HepG2 (cell line): ENCODE data around the gene BABAM2. TPM values are rescaled to one million over a fixed set of nuclear protein-coding genes. Genes with fewer than 3 reads are reported as not detected.

Experiments used
- ATAC-seq: fragments of 200-7000 bp; cut with Tn5 transposase; 3 replicates; pipeline ENCODE4 v1.9.1; 2020; ENCODE audit warnings: mild to moderate bottlenecking, moderate library complexity
- BruUV-seq: library from RNA; stranded (reverse); fragments of 400-500 nt; replicated peaks from 2 replicates; lab custom pipeline; 2021; lab: Mats Ljungman, UMichigan
- CTCF ChIA-PET: fragments of 300-600 bp; formaldehyde crosslinking; extraction: SDS; loops from one replicate; lab custom pipeline; 2021; ENCODE audit warnings: low total read pairs, inconsistent platforms, low intra/inter-chr PET ratio; lab: Yijun Ruan, JAX
- POLR2A ChIA-PET: fragments of 350-600 bp; sonication (Branson Sonifier 250); formaldehyde crosslinking; loops from one replicate; lab custom pipeline; 2020; ENCODE audit warnings: antibody characterized with exemption, inconsistent platforms; lab: Yijun Ruan, JAX
- DNase-seq: peaks from one replicate; pipeline ENCODE4 v3.0.0-alpha.2; 2015; ENCODE audit warnings: low spot score
- FAIRE-seq: peaks from 3 replicates; lab custom pipeline; 2011; peaks lifted over from hg19 to GRCh38; lab: Jason Lieb, UNC
- H2AFZ ChIP-seq: one replicate; pipeline ENCODE4 v1.6.1; 2011; ENCODE audit warnings: low read length, inconsistent platforms
- H3K27ac ChIP-seq: fragments of 300-600 bp; 3 replicates; pipeline ENCODE4 v1.8.0; 2011; ENCODE audit warnings: mixed run types, mild to moderate bottlenecking, mixed read lengths, low read length, inconsistent platforms; ENCODE audit not compliant: insufficient read depth; ENCODE audit errors: extremely low read length
- H3K27me3 ChIP-seq, 2 experiments: fragments of 200-600 bp in 1 of 2; 2 replicates in 1 of 2; 3 replicates in 1 of 2; pipeline versions ENCODE4 v1.6.0 to v1.8.0; 2011; ENCODE audit warnings: low read length in 2 of 2, mild to moderate bottlenecking in 2 of 2, moderate library complexity in 2 of 2, inconsistent platforms in 1 of 2; ENCODE audit not compliant: insufficient read depth in 2 of 2, control insufficient read depth in 1 of 2
- H3K36me3 ChIP-seq, 2 experiments: fragments of 200-600 bp in 1 of 2; replicated peaks in 1 of 2; 2 replicates in 1 of 2; 3 replicates in 1 of 2; pipeline versions ENCODE4 v1.5.1 to v1.8.0; 2011; ENCODE audit warnings: low read length in 2 of 2, inconsistent platforms in 1 of 2; ENCODE audit not compliant: insufficient read depth in 2 of 2, control insufficient read depth in 1 of 2
- H3K4me1 ChIP-seq: 2 replicates; pipeline ENCODE4 v1.5.1; 2012; ENCODE audit warnings: low read length, inconsistent platforms; ENCODE audit not compliant: insufficient read depth
- H3K4me2 ChIP-seq: 2 replicates; pipeline ENCODE4 v1.6.0; 2011; ENCODE audit warnings: low read depth, low read length, inconsistent platforms
- H3K4me3 ChIP-seq, 3 experiments: fragments of 200-600 bp in 1 of 3; sonication (generic), shearing (Covaris generic) in 1 of 3; replicated peaks in 1 of 3; 2 replicates each; pipeline ENCODE4 v1.5.1; 2011 to 2016; ENCODE audit warnings: low read length in 3 of 3, inconsistent platforms in 2 of 3, low read depth in 2 of 3, mild to moderate bottlenecking in 2 of 3, control low read depth in 1 of 3, mixed read lengths in 1 of 3; ENCODE audit not compliant: insufficient read depth in 1 of 3
- H3K79me2 ChIP-seq: one replicate; pipeline ENCODE4 v1.6.1; 2011; ENCODE audit warnings: low read length, inconsistent platforms; ENCODE audit not compliant: insufficient read depth
- H3K9ac ChIP-seq: 2 replicates; pipeline ENCODE4 v1.6.0; 2011; ENCODE audit warnings: mild to moderate bottlenecking, low read depth, low read length, inconsistent platforms; ENCODE audit not compliant: insufficient read depth
- H3K9me3 ChIP-seq: 2 replicates; pipeline ENCODE4 v1.5.1; 2012; ENCODE audit warnings: mild to moderate bottlenecking, low read length
- H4K20me1 ChIP-seq: 2 replicates; pipeline ENCODE4 v1.6.0; 2011; ENCODE audit warnings: inconsistent platforms, mild to moderate bottlenecking, low read length, moderate library complexity; ENCODE audit not compliant: insufficient read depth
- AFF4 ChIP-seq: sonication (generic); formaldehyde crosslinking; IDR thresholded peaks from 2 replicates; pipeline ENCODE4 v1.4.0; 2020; ENCODE audit warnings: missing genetic modification reagents
- CEBPZ ChIP-seq: IDR thresholded peaks from 2 replicates; pipeline ENCODE4 v1.6.1; 2012; ENCODE audit warnings: low read length, improper control_type of control experiment
- ESRRA ChIP-seq: sonication (generic); formaldehyde crosslinking; IDR thresholded peaks from 2 replicates; pipeline ENCODE4 v1.5.1; 2020; ENCODE audit warnings: mild to moderate bottlenecking, low read depth, missing genetic modification reagents
- FLYWCH1 ChIP-seq: sonication (generic); formaldehyde crosslinking; IDR thresholded peaks from 2 replicates; pipeline ENCODE4 v1.8.1; 2023; ENCODE audit warnings: mild to moderate bottlenecking, missing genetic modification reagents
- FOXK1 ChIP-seq: sonication (generic); formaldehyde crosslinking; IDR thresholded peaks from 2 replicates; pipeline ENCODE4 v1.4.0; 2020; ENCODE audit warnings: low read depth, missing genetic modification reagents, borderline replicate concordance
- GLI4 ChIP-seq: sonication (generic); formaldehyde crosslinking; IDR thresholded peaks from 2 replicates; pipeline ENCODE4 v1.5.1; 2020; ENCODE audit warnings: missing genetic modification reagents, mild to moderate bottlenecking, moderate library complexity, borderline replicate concordance
- HOXA3 ChIP-seq: sonication (generic); formaldehyde crosslinking; IDR thresholded peaks from 2 replicates; pipeline ENCODE4 v1.5.0; 2020; ENCODE audit warnings: missing genetic modification reagents
- NRL ChIP-seq: sonication (generic); formaldehyde crosslinking; IDR thresholded peaks from 2 replicates; pipeline ENCODE4 v1.5.0; 2020; ENCODE audit warnings: missing genetic modification reagents, mild to moderate bottlenecking, moderate library complexity, borderline replicate concordance
- RAD21 ChIP-seq: fragments of 450-650 bp; formaldehyde crosslinking; IDR thresholded peaks from 2 replicates; pipeline ENCODE4 v1.5.0; 2020; ENCODE audit warnings: mild to moderate bottlenecking
- SRSF1 ChIP-seq: fragments of 200-400 bp; formaldehyde crosslinking; optimal IDR thresholded peaks from 2 replicates; pipeline ENCODE3; 2017; ENCODE audit warnings: mild to moderate bottlenecking, low read depth, low read length, moderate library complexity
- ZNF510 ChIP-seq: sonication (generic); formaldehyde crosslinking; IDR thresholded peaks from 2 replicates; pipeline ENCODE4 v1.4.0; 2020; ENCODE audit warnings: low read depth, mild to moderate bottlenecking, missing genetic modification reagents
- ZNF607 ChIP-seq: sonication (generic); formaldehyde crosslinking; IDR thresholded peaks from 2 replicates; pipeline ENCODE4 v1.5.1; 2020; ENCODE audit warnings: missing genetic modification reagents, mild to moderate bottlenecking, borderline replicate concordance
- ZNF749 ChIP-seq: sonication (generic); formaldehyde crosslinking; IDR thresholded peaks from 2 replicates; pipeline ENCODE4 v1.8.0; 2022; ENCODE audit warnings: mild to moderate bottlenecking, missing genetic modification reagents, moderate library complexity, borderline replicate concordance
- ZSCAN30 ChIP-seq: sonication (generic); formaldehyde crosslinking; IDR thresholded peaks from 2 replicates; pipeline ENCODE4 v1.5.0; 2020; ENCODE audit warnings: mild to moderate bottlenecking, missing genetic modification reagents
- WGBS: methylation state at CpG from one replicate; pipeline ENCODE4 v1.1.6; 2017; ENCODE audit warnings: low lambda C conversion rate; 5-methylcytosine and 5-hydroxymethylcytosine counted together
- in situ Hi-C: cut with HindIII; loops from 2 replicates; pipeline ENCODE4 v1.10.0; 2017; ENCODE audit warnings: low pct_unique_long_range_greater_than_20kb; ENCODE audit not compliant: extremely low pct_ligation_motif_present
- intact Hi-C: fragments of 100-400 bp; cut with micrococcal nuclease; formaldehyde crosslinking; loops from one replicate; pipeline ENCODE4 v1.10.0; 2022; ENCODE audit not compliant: unreplicated experiment
- polyA plus RNA-seq, 8 experiments: library from polyadenylated mRNA; depleted of rRNA in 3 of 8; stranded (reverse) in 7 of 8; unstranded in 1 of 8; fragments of >200 nt; fragmentation: Illumina TruSeq in 4 of 8; extraction: Trizol in 4 of 8; gene quantifications; 2 replicates each; pipeline versions ENCODE4 v1.2.1 to v1.2.3, GENCODE V29; 2011 to 2016; ENCODE audit warnings: low read depth in 4 of 8, missing spikeins in 1 of 8, mixed read lengths in 1 of 8; ENCODE audit not compliant: insufficient read depth in 1 of 8
- total RNA-seq, 5 experiments: library from RNA; depleted of rRNA; stranded (reverse); fragments of >200 nt; fragmentation: Illumina TruSeq; extraction: Trizol; gene quantifications; 2 replicates each; pipeline ENCODE4 v1.2.3, GENCODE V29; 2016; ENCODE audit warnings: low read depth in 1 of 5
- TF ChIP-seq, protein P1 (sequence below): sonication (generic); formaldehyde crosslinking; IDR thresholded peaks from 2 replicates; pipeline ENCODE4 v1.5.1; 2020; ENCODE audit warnings: missing genetic modification reagents, mild to moderate bottlenecking, borderline replicate concordance

The BABAM2 gene
- total and polyA plus RNA-seq, 2 of the 13 experiments (the other 11 are each of a cell fraction or from before 2014, with no cell fraction given), result 24.9 to 28.0 TPM

GRCh38 chr2:28345619-28346018 is 455.1 kb downstream of the BABAM2 start:
- H3K27me3 ChIP-seq, result peaks cover 6 to 15% of the 10 kb centered on the region in 2 experiments; a peak in 4 of 5 replicates
- H3K79me2 ChIP-seq, result no peaks in the 10 kb centered on the region
- DNase-seq, result no peak
- H3K4me3 ChIP-seq, result no peak overlapping the region
- H2AFZ ChIP-seq, result no peak overlapping the region
- no peaks in the 10 kb centered on the region for H3K9me3 ChIP-seq
- no peak overlapping the region for H3K9ac ChIP-seq
- no peak overlapping the region for H3K27ac ChIP-seq
- no peak for ATAC-seq
- in situ Hi-C loops (no loop called here), intact Hi-C loops (no loop called here)
- H3K4me1 ChIP-seq, result peaks cover 34% of the 10 kb centered on the region
- no peaks in the 10 kb centered on the region for H4K20me1 ChIP-seq
- no peak overlapping the region for H3K4me2 ChIP-seq
- POLR2A ChIA-PET, result interaction anchor here (0.5 to 0.8 kb wide), 2 partner anchors 16 to 51 kb away, joined by 3 to 5 read pairs; no protein-coding TSS in a partner anchor
- CTCF ChIA-PET, result no interaction called here
- no TSS peak for BruUV-seq
- 53% methylated on average over 8 of the region's 8 CpGs for WGBS
- no peak for FAIRE-seq
- no peaks in the 10 kb centered on the region for H3K36me3 ChIP-seq
- no peak for TF ChIP-seq FOXK1 (CRISPR knock-in tag)
- TF ChIP-seq RAD21, result no peak
- TF ChIP-seq ZNF510 (CRISPR knock-in tag), result no peak
- no peak for TF ChIP-seq ZSCAN30 (CRISPR knock-in tag)
- TF ChIP-seq CEBPZ, result no peak
- TF ChIP-seq, protein P1, sequence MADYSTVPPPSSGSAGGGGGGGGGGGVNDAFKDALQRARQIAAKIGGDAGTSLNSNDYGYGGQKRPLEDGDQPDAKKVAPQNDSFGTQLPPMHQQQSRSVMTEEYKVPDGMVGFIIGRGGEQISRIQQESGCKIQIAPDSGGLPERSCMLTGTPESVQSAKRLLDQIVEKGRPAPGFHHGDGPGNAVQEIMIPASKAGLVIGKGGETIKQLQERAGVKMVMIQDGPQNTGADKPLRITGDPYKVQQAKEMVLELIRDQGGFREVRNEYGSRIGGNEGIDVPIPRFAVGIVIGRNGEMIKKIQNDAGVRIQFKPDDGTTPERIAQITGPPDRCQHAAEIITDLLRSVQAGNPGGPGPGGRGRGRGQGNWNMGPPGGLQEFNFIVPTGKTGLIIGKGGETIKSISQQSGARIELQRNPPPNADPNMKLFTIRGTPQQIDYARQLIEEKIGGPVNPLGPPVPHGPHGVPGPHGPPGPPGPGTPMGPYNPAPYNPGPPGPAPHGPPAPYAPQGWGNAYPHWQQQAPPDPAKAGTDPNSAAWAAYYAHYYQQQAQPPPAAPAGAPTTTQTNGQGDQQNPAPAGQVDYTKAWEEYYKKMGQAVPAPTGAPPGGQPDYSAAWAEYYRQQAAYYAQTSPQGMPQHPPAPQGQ (CRISPR knock-in tag), result no peak
- TF ChIP-seq NRL (CRISPR knock-in tag), result no peak
- TF ChIP-seq GLI4 (CRISPR knock-in tag), result no peak
- TF ChIP-seq HOXA3 (CRISPR knock-in tag), result no peak
- TF ChIP-seq SRSF1, result no peak
- TF ChIP-seq ZNF607, result no peak
- TF ChIP-seq FLYWCH1 (CRISPR knock-in tag), result no peak
- no peak for TF ChIP-seq ZNF749 (CRISPR knock-in tag)
- TF ChIP-seq AFF4, result no peak
- no peak for TF ChIP-seq ESRRA (CRISPR knock-in tag)
